GM18499 (cell line): ENCODE data around the gene FAM83F.
"Not testable (repeated sequence)": the region's sequence is repeated elsewhere in the genome, so short reads cannot be mapped to it uniquely, and the experiment has no call there.

ENCODE experiments used
- ATAC-seq: cut with Tn5 transposase; IDR thresholded peaks from one replicate; pipeline ENCODE4 v1.9.1; 2021; ENCODE audit warnings: moderate number of reproducible peaks; ENCODE audit not compliant: insufficient read depth, unreplicated experiment

Gene FAM83F

DNA sequence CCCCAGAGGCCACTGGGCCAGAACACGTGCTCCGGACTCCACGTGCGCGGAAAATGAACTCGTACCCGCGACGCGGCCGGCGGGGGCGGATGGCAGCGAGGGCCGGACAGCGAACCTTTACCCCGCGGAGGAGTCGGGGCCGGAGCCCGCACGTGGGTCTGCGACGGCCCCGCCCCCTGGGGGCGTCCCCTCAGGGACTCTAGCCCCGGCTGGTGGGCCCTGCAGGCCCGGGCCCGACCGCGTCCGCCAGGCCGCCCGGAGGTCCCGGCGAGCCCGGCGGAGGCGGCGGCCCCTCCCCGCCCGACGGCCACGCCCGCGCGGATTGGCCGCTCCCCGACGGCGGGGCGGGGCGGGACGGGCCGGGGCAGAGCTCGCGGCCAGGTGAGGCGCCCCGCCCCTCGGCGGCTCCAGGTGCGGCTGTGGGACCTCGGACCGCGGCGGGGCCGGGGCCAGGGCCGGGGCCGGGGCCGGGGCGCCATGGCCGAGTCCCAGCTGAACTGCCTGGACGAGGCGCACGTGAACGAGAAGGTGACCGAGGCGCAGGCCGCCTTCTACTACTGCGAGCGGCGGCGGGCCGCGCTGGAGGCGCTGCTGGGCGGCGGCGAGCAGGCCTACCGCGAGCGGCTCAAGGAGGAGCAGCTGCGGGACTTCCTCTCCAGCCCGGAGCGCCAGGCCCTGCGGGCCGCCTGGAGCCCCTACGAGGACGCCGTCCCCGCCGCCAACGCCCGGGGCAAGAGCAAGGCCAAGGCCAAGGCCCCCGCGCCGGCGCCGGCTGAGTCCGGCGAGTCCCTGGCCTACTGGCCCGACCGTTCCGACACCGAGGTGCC is at the start of gene FAM83F:
FAM83F (plus strand) TSS at position 389 of the 827 bp plus-strand sequence; CDS start at position 478, 89 bp downstream.
- ATAC-seq = no peak

DNA sequence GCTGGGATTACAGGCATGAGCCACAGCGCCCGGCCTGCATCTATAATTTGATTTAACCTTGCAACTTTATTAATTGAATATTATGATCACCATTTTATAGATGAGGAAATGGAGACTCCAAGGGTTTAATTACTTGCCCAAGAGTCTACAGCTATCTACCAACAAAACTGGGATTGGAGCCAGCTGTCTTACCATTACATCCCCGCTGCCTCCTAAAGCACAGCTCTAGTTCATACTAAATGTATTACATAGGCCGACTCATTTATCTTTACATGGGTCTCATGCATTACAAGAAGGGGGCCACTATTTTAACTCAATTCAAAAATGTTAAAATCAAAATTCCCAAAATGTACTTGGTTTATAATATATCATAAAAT is 48.6 kb upstream of the FAM83F start:
- no peak for ATAC-seq

GRCh38 chr22:39946503-39947219 is 48.1 kb upstream of the FAM83F start:
- no peak for ATAC-seq

DNA sequence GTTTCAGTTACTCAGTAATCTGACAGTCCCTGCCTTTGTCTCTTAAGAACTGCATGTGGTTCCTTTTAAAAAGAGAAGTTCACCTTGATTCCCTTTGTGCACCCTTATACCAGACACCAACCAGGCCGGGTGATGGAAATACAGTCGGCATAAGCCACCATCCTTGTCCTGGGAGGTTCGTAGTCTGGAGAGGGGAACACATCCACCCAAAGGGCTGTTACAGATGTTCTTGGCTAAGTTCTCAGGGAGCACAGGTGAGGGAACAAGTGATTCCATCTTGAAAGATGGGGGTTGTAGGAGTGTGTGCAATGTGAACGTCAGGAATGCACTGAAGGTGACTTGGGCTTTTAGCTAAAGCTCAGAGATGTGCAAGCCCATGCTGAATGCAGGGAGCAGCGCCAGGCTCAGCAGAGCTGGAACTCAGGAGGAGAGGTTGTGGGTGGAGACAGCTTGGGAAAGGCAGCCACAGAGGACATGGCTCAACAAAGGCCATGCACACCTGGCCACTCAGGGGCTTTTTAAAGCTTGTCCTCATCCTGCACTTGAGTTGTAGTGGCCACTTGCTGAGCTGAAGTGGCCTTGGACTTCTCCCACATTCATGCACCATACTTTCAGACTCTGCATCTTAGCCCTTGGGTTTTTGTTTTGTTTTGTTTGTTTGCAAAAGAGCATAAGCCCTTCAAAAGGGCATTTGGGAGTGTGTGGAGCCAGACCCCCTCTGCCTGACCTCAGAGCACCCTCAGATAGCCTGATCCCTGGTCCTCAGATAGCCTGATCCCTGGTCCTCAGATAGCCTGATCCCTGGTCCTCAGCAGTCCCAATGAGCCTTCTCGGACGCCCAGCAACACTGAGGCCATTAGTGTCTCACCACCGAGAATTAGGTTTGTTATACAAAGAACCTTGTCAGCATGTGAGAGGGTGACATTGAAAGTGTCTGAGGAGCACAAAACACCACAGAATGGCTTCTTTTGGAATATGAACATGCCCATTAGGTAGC is 47.2 kb upstream of the FAM83F start:
- no peak for ATAC-seq

DNA sequence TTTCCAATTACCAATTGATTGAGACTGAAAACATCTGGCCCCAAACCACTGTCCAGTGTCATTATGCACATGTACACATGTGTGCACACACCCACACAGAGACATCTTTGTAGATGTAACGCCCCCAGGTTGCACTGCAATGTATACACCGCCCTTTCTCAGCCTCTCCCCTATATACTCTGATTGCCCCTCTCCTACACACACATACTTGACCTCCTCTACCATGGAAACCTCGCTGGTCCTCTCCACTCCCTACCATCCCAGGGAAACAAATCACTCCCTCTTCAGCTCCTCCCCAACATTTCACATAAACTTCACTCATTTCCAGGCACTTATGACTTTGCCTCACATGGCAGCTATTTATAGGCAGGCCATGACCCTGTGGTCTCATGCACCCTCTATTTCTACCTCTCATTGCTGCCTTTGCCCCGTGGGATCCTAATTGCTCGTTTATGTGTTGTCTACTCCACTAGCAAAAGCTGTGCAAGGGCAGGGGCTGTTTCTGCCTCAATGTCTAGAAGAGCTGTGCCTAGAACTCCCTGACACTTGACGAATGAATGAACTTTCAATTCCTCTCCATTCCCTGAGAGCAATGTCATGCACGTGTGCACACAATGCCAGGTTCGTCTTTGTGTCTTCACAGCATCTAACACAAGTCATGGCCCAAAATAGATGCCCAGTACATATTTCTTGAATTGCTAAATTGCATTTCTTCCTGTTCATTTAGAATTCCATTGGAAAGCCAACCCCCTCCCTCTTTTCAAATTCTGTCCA is 44.6 kb upstream of the FAM83F start:
- no peak for ATAC-seq

- not testable (repeated sequence) for ATAC-seq
Measured at GRCh38 chr22:39951603-39952293, 43.0 kb upstream of the FAM83F start.

GRCh38 chr22:39952347-39952746 is 42.4 kb upstream of the FAM83F start:
- ATAC-seq = no peak

DNA sequence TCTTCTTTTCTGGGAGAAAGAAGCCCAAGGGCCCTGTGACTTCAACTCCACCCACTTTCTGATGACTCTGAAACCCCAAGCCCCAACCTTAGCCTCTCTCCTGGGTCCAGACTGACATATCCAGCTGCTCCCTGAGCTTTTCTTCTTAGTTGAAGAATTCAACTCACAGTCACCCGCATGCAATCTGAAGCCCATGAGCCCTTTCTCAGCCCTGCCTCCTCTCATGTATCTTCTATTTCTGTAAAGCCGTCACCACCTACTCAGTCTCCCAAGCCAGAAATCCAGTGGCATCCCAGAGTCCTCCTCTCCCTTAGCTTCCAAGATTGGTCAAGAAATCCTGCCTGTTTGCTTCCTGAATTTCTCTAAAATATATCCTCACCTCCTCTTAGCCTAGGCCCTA is 41.7 kb upstream of the FAM83F start:
- no peak for ATAC-seq

- no peak for ATAC-seq
Measured at GRCh38 chr22:39954584-39955055, 40.1 kb upstream of the FAM83F start.

GRCh38 chr22:39955675-39956074 is 39.1 kb upstream of the FAM83F start:
- ATAC-seq = no peak

DNA sequence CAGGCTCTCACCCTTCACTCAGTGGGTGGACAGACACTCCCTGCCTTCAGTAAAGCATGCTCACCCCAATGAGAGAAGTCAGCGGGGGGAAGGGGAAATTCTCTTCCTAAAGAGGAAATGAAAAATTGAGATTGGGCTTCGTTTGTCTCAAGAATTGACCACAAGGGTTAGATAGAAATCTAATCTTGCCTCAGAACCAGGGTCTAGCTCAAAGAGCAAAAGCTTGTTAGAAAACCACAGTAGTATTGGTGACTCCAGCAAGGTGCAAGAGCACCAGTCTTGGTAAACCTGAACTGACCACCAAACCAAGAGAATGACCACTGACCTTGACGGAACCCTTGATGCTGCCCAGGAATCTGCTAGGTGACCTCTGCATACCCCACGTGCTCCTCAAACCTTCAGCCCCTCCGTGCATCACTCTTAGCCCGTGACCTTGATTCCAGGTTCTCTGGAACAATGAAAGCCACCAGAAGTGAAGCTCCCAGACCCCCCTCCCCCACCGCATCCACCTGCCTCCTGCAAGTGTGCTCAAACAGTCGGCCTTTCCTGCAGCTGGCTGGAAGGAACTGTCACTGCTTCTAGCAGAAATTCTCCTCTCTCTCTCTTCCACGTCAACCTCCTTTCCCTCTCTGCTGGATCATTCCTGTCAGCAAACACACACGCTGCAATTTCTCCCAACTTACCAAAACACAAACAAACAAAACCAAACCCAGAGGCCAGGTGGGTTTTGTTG is 37.7 kb upstream of the FAM83F start:
- ATAC-seq = no peak

DNA sequence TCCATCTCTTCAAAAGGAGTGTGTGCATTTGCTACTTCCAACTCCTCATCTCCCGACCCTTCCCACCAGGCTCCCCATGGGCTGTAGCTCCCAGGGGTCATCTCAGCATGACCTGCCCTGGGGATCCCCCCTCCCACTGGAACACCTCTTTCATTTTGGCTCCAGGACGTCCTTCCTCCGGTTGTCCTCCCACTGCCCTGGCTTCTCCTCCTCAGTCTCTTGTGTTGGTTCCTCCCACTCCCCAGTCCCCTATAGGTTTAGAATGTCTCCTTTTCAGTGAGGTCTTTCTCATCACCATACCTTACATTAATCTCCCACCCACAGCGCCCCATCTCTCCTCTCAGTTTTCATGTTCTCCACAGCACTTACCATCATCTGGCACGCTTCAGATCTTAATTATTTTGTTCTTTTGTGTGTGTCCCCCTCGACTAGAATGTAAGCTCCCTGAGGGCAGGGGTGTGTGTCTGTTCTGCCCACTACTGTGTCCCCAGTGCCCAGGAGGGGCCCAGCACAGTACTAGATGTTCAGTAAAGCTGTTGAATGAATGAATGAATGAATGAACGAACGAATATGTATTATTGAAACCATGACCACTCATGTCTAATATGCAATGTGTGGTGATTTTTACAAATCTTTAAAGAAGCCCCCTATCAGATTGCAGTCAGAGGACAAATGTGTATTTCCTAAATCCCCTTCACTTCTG is 36.6 kb upstream of the FAM83F start:
- ATAC-seq = no peak

GRCh38 chr22:39958949-39959639 is 35.7 kb upstream of the FAM83F start:
- no peak for ATAC-seq

- ATAC-seq = no peak
Measured at GRCh38 chr22:39959640-39960447, 34.9 kb upstream of the FAM83F start, which contains the start of gene TMA7B. Gene TMA7B (plus strand): TSS chr22:39960397. CDS start chr22:39964375, 3,978 bp downstream.

- ATAC-seq = peak; percentile 77
Measured at GRCh38 chr22:39960791-39961746, 33.7 kb upstream of the FAM83F start.
